DMS153 (cell line): ENCODE data around the gene ELMOD2.

Experiments used
- DNase-seq: peaks from one replicate; lab custom pipeline; 2025; lab: John Stamatoyannopoulos, UW

The ELMOD2 gene

DNA sequence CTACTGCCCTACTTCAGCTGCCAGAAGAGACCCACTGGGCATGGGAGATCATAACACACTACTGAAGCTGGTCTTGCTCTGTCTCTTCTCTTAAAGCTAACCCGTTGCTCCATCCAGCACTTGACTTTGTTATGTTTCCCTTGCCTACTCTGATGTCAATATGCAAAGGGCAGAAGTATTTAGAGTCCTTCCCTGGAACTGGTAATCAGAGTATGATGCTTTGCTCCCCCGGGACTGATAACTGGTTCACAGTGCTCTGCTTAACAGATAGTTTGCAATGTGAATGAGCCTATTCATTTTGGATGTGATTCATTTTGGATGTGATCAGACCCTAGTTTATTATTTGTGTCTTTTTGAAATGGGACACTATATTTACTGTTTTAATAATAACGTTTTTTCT, 57.1 kb downstream of the ELMOD2 start:
- DNase-seq: peak; percentile 50

DNA sequence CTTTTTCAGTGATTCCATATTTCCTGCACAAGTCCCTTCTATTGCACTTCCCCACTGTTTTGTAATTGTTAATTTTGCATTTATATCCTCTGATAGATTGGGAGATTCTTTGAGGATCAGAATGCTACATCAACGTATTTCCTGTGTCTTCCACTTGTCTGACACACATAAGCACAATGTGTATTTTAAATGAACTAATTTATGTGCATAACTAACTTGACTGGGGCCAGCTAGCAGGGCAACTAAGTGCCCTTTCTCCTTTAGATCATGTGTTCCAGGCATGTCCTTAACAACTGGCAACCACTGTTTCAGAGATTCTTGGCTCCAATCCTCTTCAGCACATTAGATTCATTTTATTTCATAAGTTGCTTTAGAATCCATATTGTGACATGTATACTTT, 60.5 kb downstream of the ELMOD2 start:
- DNase-seq: no peak

DNA sequence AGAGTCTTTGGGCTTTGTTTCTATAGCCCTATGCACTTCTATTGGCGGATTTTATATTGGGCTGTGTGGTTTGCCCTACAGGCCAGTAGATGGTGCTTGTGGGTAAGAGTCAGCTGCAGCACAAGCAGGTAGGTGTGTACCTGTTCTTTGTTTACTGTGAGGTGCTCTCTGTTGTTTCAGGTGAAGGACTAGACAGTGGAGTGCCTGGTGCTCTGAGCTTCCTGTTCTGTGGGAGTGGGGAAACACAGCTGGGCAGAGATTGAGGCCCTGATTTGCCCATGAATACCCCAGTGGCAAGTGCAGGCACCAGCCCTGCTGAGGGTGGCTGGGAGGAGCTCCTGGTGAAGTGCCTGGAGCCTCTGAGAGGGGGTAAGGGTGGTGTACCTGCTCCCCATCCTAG, 71.1 kb downstream of the ELMOD2 start:
- peak; percentile 13 for DNase-seq

DNA sequence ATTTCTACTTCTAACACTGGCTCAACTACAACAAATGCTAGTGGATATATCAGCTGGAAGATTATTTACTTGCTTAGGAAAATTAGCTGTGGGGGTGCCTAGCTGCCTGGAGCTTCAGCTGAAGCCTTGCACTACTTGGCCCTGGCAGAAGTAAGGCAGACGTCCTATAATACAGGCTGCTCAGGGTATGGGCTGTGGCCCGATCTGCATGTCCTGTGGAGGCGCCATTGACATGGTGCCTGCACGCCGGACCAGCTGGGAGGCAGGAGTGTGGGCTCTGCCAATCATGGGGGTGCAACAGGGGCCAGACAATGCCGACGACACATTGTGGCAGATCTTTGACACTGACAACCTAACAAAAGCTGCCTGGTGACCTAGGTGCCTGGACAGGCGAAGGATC, 76.4 kb downstream of the ELMOD2 start:
- DNase-seq: no peak

DNA sequence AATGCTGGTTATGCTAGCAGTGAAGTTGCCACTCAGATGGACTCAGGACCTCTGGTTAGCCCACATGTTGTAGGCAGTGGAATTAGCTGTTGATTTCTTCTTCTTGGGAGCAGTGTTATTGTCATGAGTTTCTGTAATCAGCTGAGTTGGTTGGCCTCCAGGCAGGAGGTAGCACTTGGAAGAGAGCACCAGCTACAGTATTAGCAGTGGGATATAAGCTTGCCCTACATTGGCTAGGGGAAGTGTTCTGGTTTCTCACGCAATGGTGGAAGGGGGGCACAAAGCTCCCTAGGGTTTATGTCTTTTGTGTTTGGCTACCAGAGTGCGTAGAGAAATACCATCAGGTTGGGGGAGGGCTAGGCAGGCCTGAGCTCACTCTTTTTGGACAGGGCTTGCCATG, 78.7 kb downstream of the ELMOD2 start:
- no peak for DNase-seq

DNA sequence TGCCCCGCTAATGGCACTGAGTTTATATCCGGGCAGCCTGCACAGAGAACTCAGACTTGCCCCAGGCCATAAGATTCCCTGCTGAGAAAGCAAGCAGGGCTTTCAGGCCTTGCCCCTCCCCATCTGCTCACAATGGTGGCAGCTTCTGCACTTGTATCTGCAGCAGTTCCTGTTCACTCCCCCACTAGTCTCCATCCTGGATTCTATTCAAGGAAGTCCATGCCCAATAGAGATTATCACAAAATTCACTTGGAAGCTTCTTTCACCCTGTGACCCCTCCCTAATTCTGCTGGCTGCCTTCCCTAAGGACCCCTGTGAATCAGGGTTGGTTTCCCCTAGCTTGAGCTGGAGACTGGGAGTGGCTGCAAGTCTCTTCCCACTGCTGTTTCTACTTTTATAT, 79.3 kb downstream of the ELMOD2 start:
- no peak for DNase-seq
